B cell (primary cell): Measurements from ENCODE around the gene TLX2. TPM values are rescaled to one million over a fixed set of nuclear protein-coding genes. Genes with fewer than 3 reads are reported as not detected.
A peak's percentile ranks its signal among the peaks of the same experiment; 100 is the strongest.

Source experiments
- ATAC-seq: fragments of 200-7000 bp; cut with Tn5 transposase; one replicate; pipeline ENCODE4 v1.10.0; 2021; ENCODE audit warnings: low read depth, mild to moderate bottlenecking, moderate number of reproducible peaks, moderate library complexity
- CTCF ChIA-PET: fragments of 350-600 bp; sonication (Branson Sonifier 250); formaldehyde crosslinking; loops from one replicate; lab custom pipeline; 2021; ENCODE audit warnings: antibody characterized with exemption, inconsistent platforms; lab: Charles Lee
- POLR2A ChIA-PET: fragments of 350-600 bp; sonication (Branson Sonifier 250); formaldehyde crosslinking; loops from one replicate; lab custom pipeline; 2021; ENCODE audit warnings: antibody characterized with exemption; lab: Charles Lee
- DNase-seq: peaks from one replicate; pipeline ENCODE4 v3.0.0; 2013
- H2AFZ ChIP-seq: 2 replicates; pipeline ENCODE4 v1.6.1; 2012; ENCODE audit warnings: mild to moderate bottlenecking, low read depth, low read length; ENCODE audit not compliant: insufficient read depth, poor library complexity, severe bottlenecking
- H3K27ac ChIP-seq, 2 donors: 1 replicate in 1 of 2; 2 replicates in 1 of 2; pipeline ENCODE4 v1.5.1; 2012 to 2013; ENCODE audit warnings: low read length in 2 of 2, mild to moderate bottlenecking in 2 of 2, moderate library complexity in 1 of 2
- H3K27me3 ChIP-seq, 4 experiments: fragments of 200-600 bp in 1 of 4; sonication (generic) in 1 of 4; replicated peaks in 1 of 4; 1 replicate in 2 of 4; 2 replicates in 2 of 4; pipeline versions ENCODE4 v1.6.1 to v1.7.0; 2013 to 2016; ENCODE audit warnings: low read length in 3 of 4, mild to moderate bottlenecking in 2 of 4, mixed read lengths in 1 of 4, moderate library complexity in 1 of 4; ENCODE audit not compliant: insufficient read depth in 4 of 4, control insufficient read depth in 3 of 4; ENCODE audit errors: control extremely low read depth in 1 of 4
- H3K36me3 ChIP-seq, 2 experiments: replicated peaks in 1 of 2; 1 replicate in 1 of 2; 2 replicates in 1 of 2; pipeline versions ENCODE4 v1.6.1 to v1.7.1; 2013; ENCODE audit warnings: low read length in 1 of 2; ENCODE audit not compliant: insufficient read depth in 2 of 2, control insufficient read depth in 1 of 2; ENCODE audit errors: control extremely low read depth in 1 of 2, extremely low read depth in 1 of 2
- H3K4me1 ChIP-seq, 2 donors: fragments of 200-600 bp in 1 of 2; sonication (generic) in 1 of 2; 1 replicate in 1 of 2; 2 replicates in 1 of 2; pipeline versions ENCODE4 v1.5.1 to v1.6.1; 2013 to 2017; ENCODE audit warnings: low read length in 2 of 2; ENCODE audit not compliant: control insufficient read depth in 2 of 2, insufficient read depth in 2 of 2
- H3K4me2 ChIP-seq: replicated peaks from 2 replicates; pipeline ENCODE3; 2012; ENCODE audit warnings: mild to moderate bottlenecking, low read depth, low read length; ENCODE audit not compliant: poor library complexity, severe bottlenecking
- H3K4me3 ChIP-seq, 5 experiments: fragments of 200-600 bp in 1 of 5; sonication (generic) in 1 of 5; 1 replicate in 3 of 5; 2 replicates in 2 of 5; pipeline versions ENCODE4 v1.5.1 to v1.7.0; 2011 to 2016; ENCODE audit warnings: low read length in 4 of 5, mild to moderate bottlenecking in 4 of 5, low read depth in 2 of 5, control low read depth in 1 of 5, moderate library complexity in 1 of 5; ENCODE audit not compliant: insufficient read depth in 1 of 5; ENCODE audit errors: control extremely low read depth in 1 of 5, extremely low read depth in 1 of 5
- H3K79me2 ChIP-seq: fragments of 200-600 bp; sonication (generic); one replicate; pipeline ENCODE4 v1.6.0; 2016; ENCODE audit warnings: low read length; ENCODE audit not compliant: control insufficient read depth, insufficient read depth
- H3K9ac ChIP-seq: fragments of 200-600 bp; sonication (generic); 2 replicates; pipeline ENCODE4 v1.6.1; 2017; ENCODE audit warnings: mild to moderate bottlenecking, low read length, moderate library complexity
- H3K9me3 ChIP-seq, 3 donors: one replicate each; pipeline versions ENCODE4 v1.6.1 to v1.7.1; 2013; ENCODE audit warnings: low read length in 2 of 3; ENCODE audit not compliant: control insufficient read depth in 2 of 3, insufficient read depth in 1 of 3; ENCODE audit errors: control extremely low read depth in 1 of 3
- H4K20me1 ChIP-seq: 2 replicates; pipeline ENCODE4 v1.6.0; 2012; ENCODE audit warnings: mild to moderate bottlenecking, low read length; ENCODE audit not compliant: insufficient read depth, control insufficient read depth, poor library complexity, severe bottlenecking
- H3K27ac Mint-ChIP-seq: one replicate; pipeline ENCODE4 v1.8.0; 2021; ENCODE audit warnings: mixed read lengths
- H3K27me3 Mint-ChIP-seq: one replicate; pipeline ENCODE4 v1.8.0; 2021; ENCODE audit warnings: mixed read lengths
- H3K4me1 Mint-ChIP-seq: one replicate; pipeline ENCODE4 v1.8.0; 2021; ENCODE audit warnings: mixed read lengths
- H3K4me3 Mint-ChIP-seq: one replicate; pipeline ENCODE4 v1.8.0; 2021; ENCODE audit warnings: mixed read lengths
- H3K9me3 Mint-ChIP-seq: one replicate; pipeline ENCODE4 v1.8.0; 2022; ENCODE audit warnings: mixed read lengths; ENCODE audit not compliant: insufficient read depth
- EZH2 ChIP-seq: IDR thresholded peaks from 2 replicates; pipeline ENCODE4 v1.6.1; 2012; ENCODE audit warnings: borderline replicate concordance, low read depth, mild to moderate bottlenecking, moderate library complexity, low read length; ENCODE audit not compliant: insufficient read depth, poor library complexity, severe bottlenecking
- WGBS: methylation state at CpG from one replicate; pipeline ENCODE4 v1.1.5; 2013; ENCODE audit warnings: missing lambda C conversion rate; ENCODE audit not compliant: insufficient coverage; 5-methylcytosine and 5-hydroxymethylcytosine counted together
- intact Hi-C: fragments of 100-400 bp; cut with micrococcal nuclease; formaldehyde crosslinking; loops from one replicate; pipeline ENCODE4 v1.10.0; 2022
- polyA plus RNA-seq: library from polyadenylated mRNA; depleted of rRNA; stranded (reverse); fragments of >200 nt; gene quantifications from 2 replicates; pipeline ENCODE4 v1.2.3, GENCODE V29; 2012
- total RNA-seq, 2 donors: library from RNA; stranded (reverse); fragments of 120-200 nt in 1 of 2; gene quantifications; 1 replicate in 1 of 2; 2 replicates in 1 of 2; pipeline versions ENCODE4 v1.2.3 to v1.2.4, GENCODE V29; 2013 to 2022
- TF ChIP-seq, protein P1 (sequence below): fragments of 200-600 bp; IDR thresholded peaks from one replicate; pipeline ENCODE4 v1.8.0; 2022; ENCODE audit warnings: antibody characterized with exemption, mild to moderate bottlenecking

The TLX2 gene
- total and polyA plus RNA-seq, 2 donors (not counting 1 experiment from before 2014, with no cell fraction given), result 0.06 TPM; not detected in 1

DNA sequence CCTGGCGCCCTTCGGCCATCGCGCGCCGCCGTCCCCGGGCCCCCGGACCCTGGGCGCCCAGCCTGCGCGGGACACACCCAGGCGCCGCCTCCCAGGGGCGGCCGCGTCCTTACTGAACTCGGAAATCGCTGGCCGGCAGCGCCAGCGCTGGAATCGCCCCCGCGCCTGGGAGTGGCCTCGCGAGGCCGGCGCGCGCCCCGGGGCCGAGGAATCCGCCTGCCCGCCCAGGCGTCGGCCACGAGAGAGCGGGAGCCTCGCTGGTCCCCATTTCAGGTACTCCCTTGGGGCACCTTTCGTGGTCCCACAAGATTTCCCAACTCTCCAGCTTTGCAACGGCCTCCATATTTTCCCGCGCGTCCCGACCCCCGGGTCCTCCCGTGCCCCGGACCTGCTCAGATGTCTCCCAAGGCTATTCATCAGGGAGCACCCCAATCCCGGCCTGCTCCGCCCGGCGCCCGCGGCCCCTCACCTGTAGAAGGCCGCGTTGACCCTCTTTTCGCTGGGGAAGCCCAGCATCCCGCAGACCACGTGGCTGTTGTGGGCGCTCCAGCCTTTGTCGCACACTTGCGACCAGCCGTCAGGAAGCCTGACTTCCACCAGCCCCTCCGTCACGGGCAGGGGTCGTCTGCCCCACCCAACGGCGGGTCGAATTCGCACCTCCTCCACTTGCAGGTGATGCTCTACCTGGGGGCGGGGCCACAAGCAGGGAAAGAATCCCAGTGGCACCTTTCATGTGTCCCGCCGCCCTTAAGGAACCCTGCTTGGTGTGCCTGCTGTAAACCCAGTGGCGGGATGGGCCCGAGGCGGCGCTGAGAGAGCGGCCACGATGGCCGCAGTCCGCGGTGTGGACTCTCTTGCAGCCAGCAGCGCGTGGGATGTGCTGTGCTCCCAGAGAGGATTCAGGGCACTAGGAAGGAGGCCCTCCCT, 34.9 kb downstream of the TLX2 start:
- intact Hi-C loops, result no loop called here
- CTCF ChIA-PET, result interaction anchor here (1.1 to 2.5 kb wide), 4 partner anchors 10 to 46 kb away, joined by 3 to 8 read pairs (median 4); no protein-coding TSS in a partner anchor
- peak; percentile 64 for TF ChIP-seq EZH2
- TF ChIP-seq, protein P1, sequence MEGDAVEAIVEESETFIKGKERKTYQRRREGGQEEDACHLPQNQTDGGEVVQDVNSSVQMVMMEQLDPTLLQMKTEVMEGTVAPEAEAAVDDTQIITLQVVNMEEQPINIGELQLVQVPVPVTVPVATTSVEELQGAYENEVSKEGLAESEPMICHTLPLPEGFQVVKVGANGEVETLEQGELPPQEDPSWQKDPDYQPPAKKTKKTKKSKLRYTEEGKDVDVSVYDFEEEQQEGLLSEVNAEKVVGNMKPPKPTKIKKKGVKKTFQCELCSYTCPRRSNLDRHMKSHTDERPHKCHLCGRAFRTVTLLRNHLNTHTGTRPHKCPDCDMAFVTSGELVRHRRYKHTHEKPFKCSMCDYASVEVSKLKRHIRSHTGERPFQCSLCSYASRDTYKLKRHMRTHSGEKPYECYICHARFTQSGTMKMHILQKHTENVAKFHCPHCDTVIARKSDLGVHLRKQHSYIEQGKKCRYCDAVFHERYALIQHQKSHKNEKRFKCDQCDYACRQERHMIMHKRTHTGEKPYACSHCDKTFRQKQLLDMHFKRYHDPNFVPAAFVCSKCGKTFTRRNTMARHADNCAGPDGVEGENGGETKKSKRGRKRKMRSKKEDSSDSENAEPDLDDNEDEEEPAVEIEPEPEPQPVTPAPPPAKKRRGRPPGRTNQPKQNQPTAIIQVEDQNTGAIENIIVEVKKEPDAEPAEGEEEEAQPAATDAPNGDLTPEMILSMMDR, result no peak
- Histone ChIP-seq H3K9me3 (no peaks in the 10 kb centered on the region), H3K9ac (peak overlapping the region; percentile 69), H3K36me3 (no peaks in the 10 kb centered on the region), H3K79me2 (peaks cover 6% of the 10 kb centered on the region), H2AFZ (peak overlapping the region; percentile 88), H3K27ac (no peak overlapping the region), H4K20me1 (no peaks in the 10 kb centered on the region), H3K4me3 (peak overlapping the region in 4 of 5 experiments; percentile 45 to 73 (median 61)), H3K4me2 (peak overlapping the region; percentile 94), H3K27me3 (peaks cover 0 to 30% (median 22%) of the 10 kb centered on the region in 4 experiments), H3K4me1 (peaks cover 24 to 35% of the 10 kb centered on the region in 2 donors)
- H3K9me3 Mint-ChIP-seq, result no peaks in the 10 kb centered on the region
- H3K27me3 Mint-ChIP-seq, result peaks cover 13% of the 10 kb centered on the region
- H3K4me3 Mint-ChIP-seq, result peak overlapping the region; percentile 80
- H3K4me1 Mint-ChIP-seq, result peaks cover 19% of the 10 kb centered on the region
- POLR2A ChIA-PET, result interaction anchor here (1.6 kb wide), 1 partner anchor 18 kb away, joined by 5 read pairs; no protein-coding TSS in a partner anchor
- peak; percentile 40 for DNase-seq
- no peak overlapping the region for H3K27ac Mint-ChIP-seq
- ATAC-seq, result peak; percentile 44
- WGBS, result 2% methylated on average over 85 of the region's 85 CpGs
